Measurements from ENCODE around the gene SLC38A8.

- TF ChIP-seq CTCF (IDR thresholded peaks at IDR 0.05) (no peak), POLR2A (IDR thresholded peaks at IDR 0.05) (no peak)
Observed at GRCh38 chr16:84058664-84059063, 16.1 kb upstream of the SLC38A8 start.
